Uterus (tissue), 4 donors: ENCODE results near the gene ELMO1. TPM values are rescaled to one million over a fixed set of nuclear protein-coding genes. Genes with fewer than 3 reads are reported as not detected.

ENCODE experiments used
- DNase-seq, 2 donors: peaks; one replicate each; pipeline ENCODE4 v3.0.0-alpha.2; 2019 to 2020
- H3K27ac ChIP-seq, 2 donors: fragments of 200-600 bp; sonication (generic); 1 replicate in 1 of 2; 2 replicates in 1 of 2; pipeline ENCODE4 v1.5.1; 2016 to 2018
- H3K27me3 ChIP-seq, 2 donors: fragments of 200-600 bp; sonication (generic); one replicate each; pipeline ENCODE4 v1.5.1; 2018 to 2019; ENCODE audit warnings: control low read depth in 1 of 2
- H3K36me3 ChIP-seq, 2 donors: fragments of 200-600 bp; sonication (generic); one replicate each; pipeline ENCODE4 v1.5.1; 2019; ENCODE audit warnings: control low read depth in 1 of 2
- H3K4me1 ChIP-seq, 2 donors: fragments of 200-600 bp; sonication (generic); one replicate each; pipeline ENCODE4 v1.5.1; 2018 to 2019; ENCODE audit warnings: control low read depth in 1 of 2
- H3K4me3 ChIP-seq, 2 donors: fragments of 200-600 bp; sonication (generic); 1 replicate in 1 of 2; 2 replicates in 1 of 2; pipeline ENCODE4 v1.5.1; 2018 to 2019; ENCODE audit warnings: mild to moderate bottlenecking in 1 of 2
- H3K9me3 ChIP-seq, 2 donors: fragments of 200-600 bp; sonication (generic); one replicate each; pipeline ENCODE4 v1.5.1; 2019; ENCODE audit warnings: control low read depth in 1 of 2
- POLR2A ChIP-seq, 2 donors: fragments of 450-650 bp; IDR thresholded peaks; one replicate each; pipeline ENCODE4 v1.6.1; 2016; ENCODE audit warnings: antibody characterized with exemption in 2 of 2, mild to moderate bottlenecking in 1 of 2, moderate library complexity in 1 of 2
- intact Hi-C: fragments of 100-400 bp; cut with DNase I; formaldehyde crosslinking; loops from one replicate; pipeline ENCODE4 v1.15.1; 2023; ENCODE audit warnings: low total_unique reads
- total RNA-seq, 4 donors: library from RNA; depleted of rRNA in 3 of 4; stranded (reverse); fragments of >200 nt in 3 of 4; gene quantifications; one replicate each; pipeline versions ENCODE4 v1.1.0 to v1.2.4, GENCODE V29; 2014 to 2023
- TF ChIP-seq, protein P1 (sequence below), 4 experiments: fragments of 200-600 bp in 2 of 4; fragments of 450-650 bp in 2 of 4; sonication (generic) in 2 of 4; IDR thresholded peaks; one replicate each; pipeline ENCODE4 v1.5.1; 2016 to 2019; ENCODE audit warnings: antibody characterized with exemption in 4 of 4, mild to moderate bottlenecking in 2 of 4, moderate library complexity in 1 of 4
- donor health status: DM: yes; HTN: yes; CAD: no.

ELMO1 gene
- total RNA-seq, 4 donors from 2014 or later = 37.9 to 64.7 (median 55.5) TPM

DNA sequence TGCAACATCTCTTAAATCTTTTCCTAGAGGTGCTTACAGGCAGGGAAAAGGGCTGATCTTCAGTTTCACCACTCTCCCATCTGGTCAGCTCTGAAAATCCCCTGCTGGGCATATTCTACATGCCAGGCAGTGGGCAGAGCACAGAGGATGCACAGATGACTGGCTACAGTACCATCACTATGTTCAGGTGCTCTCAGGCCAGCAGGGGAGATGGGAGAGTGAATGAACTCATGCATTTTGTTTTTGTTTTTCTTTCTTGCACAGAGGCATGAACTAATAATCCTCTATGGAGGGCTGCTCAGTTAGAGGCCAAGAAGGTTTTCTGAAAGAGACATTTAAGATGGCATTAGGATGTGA lies 19.3 kb downstream of the ELMO1 start:
- no peak overlapping the region for H3K27ac ChIP-seq
- intact Hi-C loops = no loop called here
- DNase-seq = no peak
- no peak overlapping the region for H3K4me3 ChIP-seq
- no peaks in the 10 kb centered on the region for H3K9me3 ChIP-seq
- H3K4me1 ChIP-seq = no peaks in the 10 kb centered on the region
- no peaks in the 10 kb centered on the region for H3K27me3 ChIP-seq
- no peaks in the 10 kb centered on the region for H3K36me3 ChIP-seq
- TF ChIP-seq, protein P1, sequence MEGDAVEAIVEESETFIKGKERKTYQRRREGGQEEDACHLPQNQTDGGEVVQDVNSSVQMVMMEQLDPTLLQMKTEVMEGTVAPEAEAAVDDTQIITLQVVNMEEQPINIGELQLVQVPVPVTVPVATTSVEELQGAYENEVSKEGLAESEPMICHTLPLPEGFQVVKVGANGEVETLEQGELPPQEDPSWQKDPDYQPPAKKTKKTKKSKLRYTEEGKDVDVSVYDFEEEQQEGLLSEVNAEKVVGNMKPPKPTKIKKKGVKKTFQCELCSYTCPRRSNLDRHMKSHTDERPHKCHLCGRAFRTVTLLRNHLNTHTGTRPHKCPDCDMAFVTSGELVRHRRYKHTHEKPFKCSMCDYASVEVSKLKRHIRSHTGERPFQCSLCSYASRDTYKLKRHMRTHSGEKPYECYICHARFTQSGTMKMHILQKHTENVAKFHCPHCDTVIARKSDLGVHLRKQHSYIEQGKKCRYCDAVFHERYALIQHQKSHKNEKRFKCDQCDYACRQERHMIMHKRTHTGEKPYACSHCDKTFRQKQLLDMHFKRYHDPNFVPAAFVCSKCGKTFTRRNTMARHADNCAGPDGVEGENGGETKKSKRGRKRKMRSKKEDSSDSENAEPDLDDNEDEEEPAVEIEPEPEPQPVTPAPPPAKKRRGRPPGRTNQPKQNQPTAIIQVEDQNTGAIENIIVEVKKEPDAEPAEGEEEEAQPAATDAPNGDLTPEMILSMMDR (IDR thresholded peaks at IDR 0.05) = no peak
- TF ChIP-seq POLR2A (IDR thresholded peaks at IDR 0.05) = no peak

DNA sequence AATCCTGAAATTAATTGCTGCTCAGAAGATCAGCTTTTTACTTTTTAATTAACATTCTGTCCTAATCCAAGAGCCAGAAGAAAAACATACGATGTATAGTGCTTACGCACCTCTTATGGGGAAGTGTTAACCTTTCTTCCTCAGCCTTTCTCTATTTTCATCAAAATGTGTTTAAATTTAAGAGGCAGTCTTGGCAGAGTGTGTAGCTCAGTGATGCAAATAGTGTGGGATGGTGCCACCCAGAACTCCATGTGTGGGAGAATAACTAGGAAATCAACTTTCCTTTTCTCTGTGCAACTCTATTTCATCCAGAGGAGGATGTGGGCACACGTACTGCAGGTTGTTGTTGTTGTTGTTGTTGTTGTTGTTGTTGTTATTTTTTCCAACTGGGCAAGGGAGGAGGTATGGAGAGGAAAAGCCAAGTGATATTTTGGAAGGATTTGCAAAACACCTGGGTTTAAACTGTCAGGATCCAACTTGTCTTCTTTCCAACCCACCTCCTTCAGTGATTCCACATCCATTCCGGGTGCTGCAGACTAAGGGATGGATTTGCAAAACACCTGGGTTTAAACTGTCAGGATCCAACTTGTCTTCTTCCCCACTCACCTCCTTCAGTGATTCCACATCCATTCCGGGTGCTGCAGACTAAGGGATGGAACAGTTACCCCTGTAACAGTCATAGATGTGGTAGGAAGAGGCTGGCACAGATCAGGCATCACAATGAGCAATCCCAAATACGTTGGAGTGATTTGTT lies 19.8 kb downstream of the ELMO1 start:
- H3K27ac ChIP-seq = no peak overlapping the region
- DNase-seq = no peak
- H3K9me3 ChIP-seq = no peaks in the 10 kb centered on the region
- no peaks in the 10 kb centered on the region for H3K4me1 ChIP-seq
- no peak overlapping the region for H3K4me3 ChIP-seq
- intact Hi-C loops = no loop called here
- no peak for TF ChIP-seq POLR2A (IDR thresholded peaks at IDR 0.05)
- TF ChIP-seq, protein P1 (IDR thresholded peaks at IDR 0.05) = no peak
- no peaks in the 10 kb centered on the region for H3K36me3 ChIP-seq
- H3K27me3 ChIP-seq = no peaks in the 10 kb centered on the region

DNA sequence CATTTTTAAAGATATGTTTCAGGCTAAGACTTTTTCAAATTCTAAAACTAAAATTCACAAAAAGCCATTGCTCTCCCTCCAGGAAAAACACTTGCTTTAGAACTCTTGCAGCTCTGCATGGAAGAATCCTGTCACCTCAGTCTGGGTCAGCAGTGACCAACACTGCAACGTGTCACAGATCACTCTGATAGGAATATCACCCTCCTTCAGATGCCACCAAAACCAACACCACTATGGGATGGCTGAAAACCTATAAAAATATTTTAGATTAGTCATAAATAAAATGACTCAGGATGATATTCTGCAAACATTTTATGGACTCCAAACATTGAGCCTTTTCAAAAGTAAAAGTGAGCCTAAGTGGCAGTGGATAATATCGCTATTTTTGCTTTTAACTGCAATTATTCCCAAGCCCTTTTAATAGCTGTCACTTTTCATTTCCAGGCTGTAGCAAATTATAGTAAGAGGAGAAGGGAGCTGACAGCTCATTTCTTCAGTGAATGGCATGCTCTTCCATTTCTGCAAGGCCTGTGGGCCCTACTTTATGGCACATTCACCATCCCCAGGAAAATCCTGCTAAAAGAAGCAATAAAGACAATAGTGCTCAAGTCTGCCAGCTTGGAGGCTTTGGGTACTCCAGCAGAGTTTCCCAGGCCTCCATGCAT lies 21.3 kb downstream of the ELMO1 start:
- H3K27ac ChIP-seq = no peak overlapping the region
- no peak for TF ChIP-seq POLR2A (IDR thresholded peaks at IDR 0.05)
- TF ChIP-seq, protein P1 (IDR thresholded peaks at IDR 0.05) = no peak
- no peaks in the 10 kb centered on the region for H3K27me3 ChIP-seq
- H3K4me1 ChIP-seq = no peaks in the 10 kb centered on the region
- H3K9me3 ChIP-seq = no peaks in the 10 kb centered on the region
- no peaks in the 10 kb centered on the region for H3K36me3 ChIP-seq
- intact Hi-C loops = no loop called here
- H3K4me3 ChIP-seq = no peak overlapping the region
- no peak for DNase-seq

DNA sequence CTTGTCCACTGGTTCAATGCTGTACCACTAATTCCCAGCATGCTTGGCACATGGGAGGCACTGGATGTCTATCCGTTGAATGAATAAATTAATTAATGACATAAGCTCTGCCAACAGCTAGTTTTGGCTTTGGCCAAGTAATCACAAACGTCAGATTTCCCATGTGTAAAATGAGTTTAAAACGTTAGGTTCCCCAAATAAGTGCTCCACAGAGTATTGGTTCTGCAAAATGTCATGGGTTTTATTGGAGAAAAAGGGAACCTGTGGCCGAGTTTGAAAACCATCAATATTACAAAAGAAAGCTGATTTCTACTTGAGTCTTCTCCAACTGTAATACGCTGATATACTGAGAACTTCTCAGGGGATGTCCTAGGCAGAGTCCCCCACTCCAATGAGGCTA lies 23.2 kb downstream of the ELMO1 start:
- no peaks in the 10 kb centered on the region for H3K36me3 ChIP-seq
- H3K27ac ChIP-seq = no peak overlapping the region
- H3K9me3 ChIP-seq = no peaks in the 10 kb centered on the region
- no peak for DNase-seq
- H3K27me3 ChIP-seq = no peaks in the 10 kb centered on the region
- intact Hi-C loops = no loop called here
- no peak for TF ChIP-seq POLR2A (IDR thresholded peaks at IDR 0.05)
- TF ChIP-seq, protein P1 (IDR thresholded peaks at IDR 0.05) = no peak
- H3K4me3 ChIP-seq = no peak overlapping the region
- H3K4me1 ChIP-seq = no peaks in the 10 kb centered on the region

DNA sequence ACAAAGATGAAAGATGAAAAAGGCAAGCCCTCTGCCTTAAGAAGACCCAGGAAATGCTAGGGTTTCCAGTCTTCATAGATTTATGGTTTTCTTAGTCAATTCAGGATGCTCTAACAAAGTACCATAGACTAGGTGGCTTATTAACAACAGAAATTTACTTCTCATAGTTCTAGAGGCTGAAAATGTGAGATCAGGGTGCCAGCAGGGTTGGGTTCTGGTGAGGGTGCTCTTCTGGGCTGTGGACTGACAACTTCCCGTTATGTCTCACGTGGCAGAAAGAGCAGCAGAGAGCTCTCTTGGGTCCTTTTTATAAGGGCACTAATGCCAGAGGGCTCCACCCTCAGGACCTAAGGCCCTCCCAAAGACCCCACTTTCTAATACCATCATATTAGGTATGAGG lies 23.7 kb downstream of the ELMO1 start:
- no peaks in the 10 kb centered on the region for H3K4me1 ChIP-seq
- H3K27me3 ChIP-seq = no peaks in the 10 kb centered on the region
- DNase-seq = no peak
- TF ChIP-seq, protein P1 (IDR thresholded peaks at IDR 0.05) = no peak
- TF ChIP-seq POLR2A (IDR thresholded peaks at IDR 0.05) = no peak
- intact Hi-C loops = no loop called here
- H3K27ac ChIP-seq = no peak overlapping the region
- no peaks in the 10 kb centered on the region for H3K9me3 ChIP-seq
- no peak overlapping the region for H3K4me3 ChIP-seq
- no peaks in the 10 kb centered on the region for H3K36me3 ChIP-seq
